ENCODE results near the gene CDH16.
"Not testable (repeated sequence)": the region's sequence is repeated elsewhere in the genome, so short reads cannot be mapped to it uniquely, and the experiment has no call there.

The CDH16 gene

GRCh38 chr16:66910175-66910940 lies 8.3 kb downstream of the CDH16 start:
- no peak for DNase-seq

- no peak for DNase-seq
These were observed 9.7 kb downstream of the CDH16 start for GRCh38 chr16:66908762-66909559.

- no peak for DNase-seq
These were observed 10.6 kb downstream of the CDH16 start for GRCh38 chr16:66908116-66908515.

- peak; percentile 63 for DNase-seq
These were observed 11.5 kb downstream of the CDH16 start for GRCh38 chr16:66906916-66907836.

- DNase-seq: peak; percentile 99
These were observed 12.8 kb downstream of the CDH16 start for GRCh38 chr16:66905633-66906539.

- no peak for DNase-seq
These were observed 13.6 kb downstream of the CDH16 start for GRCh38 chr16:66904846-66905632.

- no peak for DNase-seq
These were observed 14.2 kb downstream of the CDH16 start for GRCh38 chr16:66904428-66904845.

- DNase-seq: no peak
These were observed 14.9 kb downstream of the CDH16 start for GRCh38 chr16:66903544-66904427.

- DNase-seq: peak; percentile 73
These were observed 15.8 kb downstream of the CDH16 start for GRCh38 chr16:66902648-66903543.

- DNase-seq: no peak
These were observed 17.1 kb downstream of the CDH16 start for GRCh38 chr16:66901626-66902025.

- peak; percentile 84 for DNase-seq
These were observed 17.8 kb downstream of the CDH16 start for GRCh38 chr16:66900721-66901441.

- DNase-seq: peak; percentile 89
These were observed 18.6 kb downstream of the CDH16 start for GRCh38 chr16:66899945-66900710.

- DNase-seq: no peak
These were observed 19.3 kb downstream of the CDH16 start for GRCh38 chr16:66899310-66899944.

- DNase-seq: no peak
These were observed 19.8 kb downstream of the CDH16 start for GRCh38 chr16:66898933-66899309.

- peak; percentile 16 for DNase-seq
These were observed 20.5 kb downstream of the CDH16 start for GRCh38 chr16:66898207-66898606.

GRCh38 chr16:66896682-66897081 lies 22.0 kb downstream of the CDH16 start:
- not testable (repeated sequence) for DNase-seq

- DNase-seq: no peak
These were observed 22.7 kb downstream of the CDH16 start for GRCh38 chr16:66895999-66896398.
